ENCODE results near the gene CFAP70.
"Not testable (repeated sequence)": the region's sequence is repeated elsewhere in the genome, so short reads cannot be mapped to it uniquely, and the experiment has no call there.

CFAP70 gene

DNA sequence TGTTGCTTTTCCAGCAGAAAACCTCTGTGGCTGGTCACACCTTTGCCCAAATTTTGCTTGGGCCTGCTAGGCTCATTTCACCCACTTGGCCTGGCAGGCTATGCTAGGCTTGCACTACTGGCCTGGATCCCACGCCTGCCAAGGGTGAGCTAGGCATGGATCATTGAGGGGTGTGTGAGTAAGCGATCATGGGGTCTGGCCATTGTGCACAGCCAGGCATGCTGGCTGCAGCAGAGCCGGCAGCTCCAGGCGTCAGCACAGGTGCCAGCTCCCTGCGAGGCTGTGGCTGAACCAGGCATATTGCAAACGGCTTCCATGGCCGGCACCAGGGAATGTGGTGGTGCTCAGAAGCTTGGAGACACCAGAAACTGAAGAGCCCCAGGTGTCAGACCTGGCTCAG is 19.2 kb downstream of the CFAP70 start:
- DNase-seq (ENCODE audit: low spot score): no peak

- DNase-seq (ENCODE audit: low spot score): no peak
Measured at GRCh38 chr10:73338801-73339368, 19.8 kb downstream of the CFAP70 start.

DNA sequence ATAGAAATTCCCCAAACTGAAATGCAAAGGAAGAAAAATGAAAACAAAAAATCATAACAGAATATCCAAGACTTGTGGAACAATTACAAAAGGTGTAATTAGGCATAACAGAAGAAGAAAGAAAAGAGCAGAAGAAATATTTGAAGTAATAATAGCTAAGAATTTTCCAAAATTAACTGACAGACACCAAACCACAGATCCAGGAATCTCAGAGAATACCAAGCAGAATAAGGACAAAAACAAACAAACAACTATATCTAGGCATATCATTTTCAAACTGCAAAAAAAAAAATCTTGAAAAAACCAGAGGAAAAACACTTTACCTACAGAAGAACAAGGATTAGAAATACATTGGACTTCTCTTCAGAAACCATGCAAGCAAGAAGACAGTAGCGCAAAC is 25.5 kb downstream of the CFAP70 start:
- DNase-seq (ENCODE audit: low spot score): no peak

DNA sequence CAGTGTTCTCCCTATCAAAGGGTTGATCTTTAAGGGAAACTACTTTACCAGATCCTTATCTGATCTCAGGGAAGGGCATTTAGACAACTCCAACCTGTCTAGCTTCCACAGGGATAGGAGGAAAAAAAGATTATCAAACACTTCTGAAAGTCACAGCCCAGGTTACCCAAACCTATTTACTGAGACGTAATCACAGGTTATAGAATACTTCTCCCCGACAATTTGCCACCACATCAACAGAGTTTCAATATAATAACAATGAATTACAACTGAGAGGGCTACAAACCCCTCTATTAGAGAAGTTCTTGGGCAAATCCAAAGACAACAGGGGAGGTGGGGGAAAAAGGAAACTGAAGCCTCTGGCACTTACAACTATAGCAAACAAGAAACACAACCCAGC is 26.3 kb downstream of the CFAP70 start:
- DNase-seq (ENCODE audit: low spot score): no peak

DNA sequence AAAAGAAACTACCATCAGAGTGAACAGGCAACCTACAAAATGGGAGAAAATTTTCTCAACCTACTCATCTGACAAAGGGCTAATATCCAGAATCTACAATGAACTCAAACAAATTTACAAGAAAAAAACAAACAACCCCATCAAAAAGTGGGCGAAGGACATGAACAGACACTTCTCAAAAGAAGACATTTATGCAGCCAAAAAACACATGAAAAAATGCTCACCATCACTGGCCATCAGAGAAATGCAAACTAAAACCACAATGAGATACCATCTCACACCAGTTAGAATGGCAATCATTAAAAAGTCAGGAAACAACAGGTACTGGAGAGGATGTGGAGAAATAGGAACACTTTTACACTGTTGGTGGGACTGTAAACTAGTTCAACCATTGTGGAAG is 30.1 kb downstream of the CFAP70 start:
- not testable (repeated sequence) for DNase-seq (ENCODE audit: low spot score)

GRCh38 chr10:73325290-73325689 is 33.4 kb downstream of the CFAP70 start:
- not testable (repeated sequence) for DNase-seq (ENCODE audit: low spot score)

DNA sequence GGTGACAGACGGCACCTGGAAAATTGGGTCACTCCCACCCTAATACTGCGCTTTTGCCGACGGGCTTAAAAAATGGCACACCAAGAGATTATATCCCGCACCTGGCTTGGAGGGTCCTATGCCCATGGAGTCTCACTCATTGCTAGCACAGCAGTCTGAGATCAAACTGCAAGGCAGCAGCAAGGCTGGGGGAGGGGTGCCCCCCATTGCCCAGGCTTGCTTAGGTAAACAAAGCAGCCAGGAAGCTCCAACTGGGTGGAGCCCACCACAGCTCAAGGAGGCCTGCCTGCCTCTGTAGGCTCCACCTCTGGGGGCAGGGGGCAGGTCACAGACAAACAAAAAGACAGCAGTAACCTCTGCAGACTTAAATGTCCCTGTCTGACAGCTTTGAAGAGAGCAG is 35.1 kb downstream of the CFAP70 start:
- not testable (repeated sequence) for DNase-seq (ENCODE audit: low spot score)

- no peak for DNase-seq (ENCODE audit: low spot score)
Measured at GRCh38 chr10:73310475-73310874, 48.2 kb downstream of the CFAP70 start.

DNA sequence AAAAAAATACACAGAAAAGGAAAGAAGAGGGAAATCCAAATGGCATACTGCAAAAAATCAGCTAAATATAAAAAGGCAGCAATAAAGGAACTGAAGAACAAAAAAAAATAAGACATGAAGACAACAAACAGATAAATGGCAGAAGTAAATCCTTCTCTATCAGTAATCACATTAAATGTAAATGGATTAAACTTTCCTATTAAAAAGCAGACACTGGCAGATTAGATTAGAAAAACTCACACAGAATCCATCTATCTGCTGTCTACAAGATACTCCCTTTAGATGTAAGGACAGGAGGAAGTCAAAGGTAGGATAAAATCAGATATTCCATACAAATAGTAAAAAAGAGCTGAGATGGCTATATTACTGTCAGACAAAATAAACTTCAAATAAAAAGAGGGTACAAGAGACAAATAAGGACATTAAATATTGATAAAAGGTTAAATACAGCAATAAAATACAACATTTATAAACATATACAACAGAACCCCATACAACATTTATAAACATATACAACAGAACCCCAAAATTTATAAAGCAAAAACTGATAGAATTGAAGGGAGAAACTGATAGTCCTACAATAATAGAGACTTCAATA is 51.4 kb downstream of the CFAP70 start:
- no peak for DNase-seq (ENCODE audit: low spot score)

DNA sequence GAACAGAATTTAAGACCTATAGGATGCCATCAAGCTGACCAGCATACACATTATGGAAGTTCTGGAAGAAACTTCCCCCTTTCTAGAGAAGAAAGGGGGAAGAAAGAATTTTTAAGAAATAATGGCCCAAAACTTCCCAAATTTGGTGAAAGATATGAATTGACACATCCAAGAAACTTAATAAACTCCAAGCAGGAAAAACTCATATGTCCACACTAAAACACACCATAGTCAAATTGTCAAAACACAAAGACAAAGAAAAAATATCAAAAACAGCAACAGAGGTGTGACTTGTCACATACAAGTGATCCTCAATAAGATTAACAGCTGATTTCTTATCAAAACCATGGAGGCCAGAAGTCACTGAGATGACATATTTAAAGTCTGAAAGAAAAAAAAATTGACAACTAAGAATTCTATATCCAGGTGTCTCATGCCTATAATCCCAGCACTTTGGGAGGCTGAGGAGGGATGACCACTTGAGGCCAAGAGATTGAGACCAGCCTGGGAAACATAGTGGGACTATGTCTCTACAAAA is 52.4 kb downstream of the CFAP70 start:
- no peak for DNase-seq (ENCODE audit: low spot score)

DNA sequence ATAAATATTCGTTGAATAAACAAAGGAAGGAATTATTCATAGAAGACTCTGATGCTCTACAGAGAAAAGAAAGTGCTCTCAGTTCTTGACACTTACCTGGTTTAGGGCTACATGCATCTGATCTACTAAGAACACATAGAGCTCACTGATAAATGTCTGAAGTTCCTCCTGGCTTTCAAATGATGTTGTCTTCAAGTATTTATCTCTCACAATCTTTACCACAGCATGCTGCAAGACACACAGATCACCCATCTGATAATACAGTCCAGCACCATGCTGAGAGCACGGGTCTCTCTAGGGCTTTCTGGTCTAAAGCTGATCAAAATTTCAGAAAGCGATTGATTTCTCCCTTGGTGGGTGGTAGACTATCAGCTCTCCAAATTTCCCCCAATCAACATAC is 61.7 kb downstream of the CFAP70 start:
- no peak for DNase-seq (ENCODE audit: low spot score)

DNA sequence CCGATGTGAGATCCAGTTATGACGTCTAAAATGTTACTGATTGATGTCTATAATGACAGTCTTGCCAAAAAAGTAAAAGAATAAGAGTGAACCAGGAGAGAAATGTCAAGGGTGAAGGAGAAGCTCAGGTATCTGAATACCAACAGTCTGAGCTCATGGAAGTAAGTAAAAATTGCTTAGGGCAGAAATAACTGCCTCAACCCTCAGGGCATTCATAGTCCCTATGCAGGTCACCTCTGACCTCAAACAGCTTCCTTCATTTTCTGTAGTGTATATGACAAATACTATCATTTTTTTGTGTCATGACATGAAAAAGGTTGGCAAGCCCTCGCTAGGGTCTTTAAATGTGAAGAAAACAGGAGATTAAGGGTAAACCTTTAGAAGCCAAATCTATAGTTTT is 65.2 kb downstream of the CFAP70 start:
- DNase-seq (ENCODE audit: low spot score): no peak

- DNase-seq (ENCODE audit: low spot score): no peak
Measured at GRCh38 chr10:73289958-73290357, 68.7 kb downstream of the CFAP70 start.

DNA sequence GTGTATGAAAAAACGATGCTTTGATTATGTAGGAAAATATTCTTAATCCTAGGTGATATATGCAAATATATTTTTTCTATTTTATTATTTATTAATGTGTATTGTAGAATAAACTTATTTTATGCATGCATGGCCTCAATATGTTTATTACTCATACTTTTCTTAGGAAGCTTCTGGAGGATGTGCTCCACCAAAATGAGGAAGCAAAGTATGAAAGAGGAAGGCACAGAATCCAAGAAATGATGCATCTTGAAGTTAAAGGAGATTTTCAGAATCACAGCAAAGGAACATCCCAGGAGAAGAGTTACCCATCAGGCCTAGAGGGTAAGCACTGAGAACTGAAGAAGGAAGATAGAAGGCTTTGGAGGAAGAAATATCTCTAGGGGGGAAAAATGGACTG is 71.2 kb downstream of the CFAP70 start:
- no peak for DNase-seq (ENCODE audit: low spot score)

GRCh38 chr10:73281097-73281496 is 77.6 kb downstream of the CFAP70 start:
- no peak for DNase-seq (ENCODE audit: low spot score)

DNA sequence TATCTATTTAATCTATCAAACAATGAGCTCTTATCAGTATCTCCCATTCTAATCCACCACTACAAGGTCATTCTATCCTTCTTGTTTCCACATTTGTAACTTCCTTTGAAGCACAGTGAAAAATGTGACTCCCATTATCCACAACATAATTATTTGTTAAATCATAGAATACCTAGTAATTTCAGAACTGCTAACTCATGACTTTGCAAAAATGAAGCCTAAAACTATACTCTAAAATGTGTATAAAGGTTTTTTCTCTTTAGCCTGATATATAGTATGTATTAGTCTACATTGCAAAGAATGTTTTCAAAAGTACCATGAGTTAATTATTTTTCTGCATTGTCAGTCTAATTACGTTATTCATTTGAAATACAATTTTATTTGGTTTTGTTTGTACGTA is 94.2 kb downstream of the CFAP70 start:
- no peak for DNase-seq (ENCODE audit: low spot score)

DNA sequence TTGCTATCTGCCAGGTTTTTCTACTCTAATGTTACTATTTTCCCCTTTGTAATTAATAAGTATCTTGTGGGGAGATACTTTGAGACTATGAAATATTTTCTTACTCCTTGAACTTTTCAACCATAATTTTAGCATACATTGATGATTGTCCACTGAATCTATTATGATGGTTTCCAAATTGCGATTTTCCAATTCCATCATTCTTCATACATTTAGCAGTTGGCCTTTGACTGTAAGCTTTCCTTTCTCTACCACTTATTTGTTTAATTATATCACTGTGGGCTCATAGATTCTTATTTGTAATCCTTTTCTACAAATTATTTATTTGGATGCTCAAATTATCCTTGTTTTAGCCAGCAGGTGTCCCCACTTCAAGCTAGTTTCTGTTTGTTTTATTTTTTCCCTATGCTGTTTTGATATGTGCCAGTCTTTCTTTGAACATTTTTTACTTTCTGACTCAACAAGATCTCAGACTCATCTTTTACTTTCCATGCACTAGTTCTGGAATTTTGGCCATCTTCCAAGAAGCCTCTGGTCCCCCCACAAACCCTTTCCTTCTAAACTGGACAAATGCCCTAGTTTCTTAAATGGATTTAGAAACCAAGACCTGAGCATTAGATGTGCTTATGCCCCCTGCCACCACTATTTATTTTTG is 94.8 kb downstream of the CFAP70 start:
- DNase-seq (ENCODE audit: low spot score): no peak

DNA sequence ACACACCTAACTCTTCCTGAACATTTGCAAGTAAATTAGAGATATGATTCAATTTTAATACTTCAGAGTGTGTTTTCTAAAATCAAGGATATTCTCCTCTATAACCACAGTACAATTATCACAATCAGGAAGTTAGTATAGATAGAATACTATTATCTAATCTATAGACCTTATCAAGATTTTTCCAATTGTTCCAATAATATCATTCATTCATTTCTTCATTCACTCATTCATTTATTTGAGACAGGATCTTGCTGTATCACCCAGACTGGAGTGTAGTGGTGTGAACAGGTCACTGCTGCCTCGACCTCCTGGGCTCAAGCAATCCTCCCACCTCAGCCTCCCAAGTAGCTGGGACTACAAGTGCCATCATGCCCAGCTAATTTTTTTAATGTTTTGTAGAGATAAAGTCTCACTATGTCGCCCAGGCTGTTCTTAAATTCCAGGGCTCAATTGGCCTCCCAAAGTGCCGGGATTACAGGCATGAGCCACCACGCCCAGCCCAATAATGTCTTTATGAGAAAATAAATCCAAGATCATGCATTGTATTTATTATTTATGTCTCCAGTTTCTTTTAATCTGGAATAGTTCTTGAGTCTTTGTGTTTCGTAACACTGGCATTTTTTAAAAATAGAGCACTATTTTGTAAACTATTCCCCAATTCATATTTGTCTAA is 95.6 kb downstream of the CFAP70 start:
- DNase-seq (ENCODE audit: low spot score): no peak

DNA sequence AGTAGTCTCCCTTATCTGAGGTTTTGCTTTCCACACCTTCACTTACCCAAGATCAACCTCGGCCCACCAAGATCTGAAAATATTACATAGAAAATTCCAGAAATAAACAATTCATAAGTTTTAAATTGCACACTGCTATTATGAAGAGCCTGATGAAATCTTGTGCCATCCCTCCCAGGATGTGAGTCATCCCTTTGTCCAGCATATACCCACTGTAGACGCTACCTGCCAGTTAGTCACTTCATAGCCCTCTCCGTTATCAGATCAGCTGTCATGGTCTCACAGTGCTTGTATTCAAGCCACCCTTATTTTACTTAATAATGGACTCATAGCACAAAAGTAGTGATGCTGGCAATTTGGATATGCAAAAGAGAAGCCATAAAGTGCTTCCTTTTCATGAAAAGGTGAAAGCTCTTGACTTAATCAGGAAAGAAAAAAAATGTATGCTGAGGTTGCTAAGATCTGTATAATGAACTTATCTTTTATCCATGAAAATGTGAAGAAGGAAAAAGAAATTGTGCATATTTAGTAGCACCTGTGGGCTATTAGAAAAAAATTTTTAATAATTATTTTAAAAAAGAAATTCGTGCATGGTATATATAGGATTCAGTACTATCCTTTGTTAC is 96.4 kb downstream of the CFAP70 start:
- DNase-seq (ENCODE audit: low spot score): no peak

DNA sequence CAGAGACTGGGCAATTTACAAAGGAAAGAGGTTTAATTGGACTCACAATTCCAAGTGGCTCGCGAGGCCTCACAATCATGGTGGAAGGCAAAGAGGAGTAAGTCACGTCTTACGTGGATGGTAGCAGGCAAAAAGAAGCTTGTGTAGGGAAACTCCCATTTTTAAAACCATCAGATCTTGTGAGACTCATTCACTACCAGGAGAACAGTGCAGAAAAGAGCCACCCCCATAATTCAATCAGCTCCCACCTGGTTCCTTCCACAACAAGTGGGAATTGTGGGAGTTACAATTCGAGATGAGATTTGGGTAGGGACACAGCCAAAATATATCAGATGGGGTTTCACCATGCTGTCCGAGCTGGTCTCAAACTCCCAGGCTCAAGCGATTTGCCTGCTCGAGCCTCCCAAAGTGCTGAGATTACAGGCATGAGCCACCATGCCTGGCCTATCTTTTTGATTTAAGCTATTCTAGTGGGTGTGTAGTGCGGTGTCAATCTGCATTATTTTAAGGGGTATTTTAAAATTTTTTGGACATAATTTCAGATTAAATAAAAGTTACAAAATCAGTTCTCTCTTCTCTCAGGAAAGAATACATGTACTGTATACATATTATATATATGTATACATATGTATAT is 97.2 kb downstream of the CFAP70 start:
- no peak for DNase-seq (ENCODE audit: low spot score)

- DNase-seq (ENCODE audit: low spot score): not testable (repeated sequence)
Measured at GRCh38 chr10:73258612-73259011, 100.1 kb downstream of the CFAP70 start.

DNA sequence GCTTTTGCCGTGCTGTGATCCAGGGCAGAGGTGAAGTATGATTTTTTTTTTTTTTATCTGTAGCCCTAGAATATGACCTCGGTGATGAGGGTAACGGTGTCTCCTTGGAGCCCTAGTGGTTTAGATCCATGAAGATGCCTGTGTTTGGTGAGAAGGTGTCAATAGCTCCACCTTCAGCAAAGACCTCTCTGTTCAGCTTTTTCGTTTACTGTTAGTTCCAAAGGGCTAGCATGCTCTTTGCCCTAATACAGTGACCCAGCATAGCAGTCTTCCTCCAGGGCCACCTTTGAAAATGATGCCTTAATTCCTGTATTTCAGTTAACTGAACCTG is 105.5 kb downstream of the CFAP70 start:
- no peak for DNase-seq (ENCODE audit: low spot score)

All from CD4-positive, alpha-beta T cell treated with Interleukin-15 for 4 hours (primary cell).